DMS 273 treated with DMSO at 0.1 percent for 48 hours (cell line): ENCODE results near the gene POU6F1.

ENCODE experiments used
- DNase-seq: peaks from one replicate; lab custom pipeline; 2025; lab: John Stamatoyannopoulos, UW

POU6F1 gene

GRCh38 chr12:51156245-51156765, 61.6 kb downstream of the POU6F1 start:
- DNase-seq: no peak

- DNase-seq: no peak
Observed at GRCh38 chr12:51152953-51153352, 64.9 kb downstream of the POU6F1 start.

GRCh38 chr12:51150777-51151176, 67.1 kb downstream of the POU6F1 start:
- DNase-seq: no peak

GRCh38 chr12:51147309-51147708, 70.6 kb downstream of the POU6F1 start:
- no peak for DNase-seq

GRCh38 chr12:51139292-51139844, 78.5 kb downstream of the POU6F1 start:
- DNase-seq: no peak
